BE2C (cell line): ENCODE results near the gene C1orf198.

Source experiments
- DNase-seq: peaks from one replicate; pipeline ENCODE4 v3.0.0-alpha.2; 2020
- H3K27me3 ChIP-seq: fragments of 250-450 bp; sonication (Bioruptor Pico); 2 replicates; pipeline ENCODE4 v1.5.1; 2020; ENCODE audit warnings: mild to moderate bottlenecking
- H3K36me3 ChIP-seq: fragments of 250-450 bp; sonication (Bioruptor Pico); 2 replicates; pipeline ENCODE4 v1.5.1; 2020; ENCODE audit warnings: mild to moderate bottlenecking
- H3K4me1 ChIP-seq: fragments of 250-450 bp; sonication (Bioruptor Pico); 2 replicates; pipeline ENCODE4 v1.5.1; 2020
- H3K4me3 ChIP-seq: 2 replicates; pipeline ENCODE4 v1.5.1; 2011; ENCODE audit warnings: low read depth, low read length
- H3K9me3 ChIP-seq: fragments of 250-450 bp; sonication (Bioruptor Pico); 2 replicates; pipeline ENCODE4 v1.5.1; 2020
- CTCF ChIP-seq: IDR thresholded peaks from 2 replicates; pipeline ENCODE4 v1.5.1; 2012; ENCODE audit warnings: mild to moderate bottlenecking, low read depth, low read length

The C1orf198 gene

GRCh38 chr1:230896779-230897178 is 28.5 kb upstream of the C1orf198 start:
- Histone ChIP-seq H3K4me3 (no peak overlapping the region), H3K9me3 (no peaks in the 10 kb centered on the region), H3K4me1 (no peaks in the 10 kb centered on the region), H3K36me3 (no peaks in the 10 kb centered on the region), H3K27me3 (no peaks in the 10 kb centered on the region)
- TF ChIP-seq CTCF = no peak
- DNase-seq = no peak

GRCh38 chr1:230895452-230895851 is 27.1 kb upstream of the C1orf198 start:
- no peak for TF ChIP-seq CTCF
- H3K36me3 ChIP-seq = no peaks in the 10 kb centered on the region
- no peaks in the 10 kb centered on the region for H3K4me1 ChIP-seq
- H3K27me3 ChIP-seq = no peaks in the 10 kb centered on the region
- no peak for DNase-seq
- no peaks in the 10 kb centered on the region for H3K9me3 ChIP-seq
- no peak overlapping the region for H3K4me3 ChIP-seq

- no peaks in the 10 kb centered on the region for H3K36me3 ChIP-seq
- H3K27me3 ChIP-seq = no peaks in the 10 kb centered on the region
- no peaks in the 10 kb centered on the region for H3K4me1 ChIP-seq
- no peak for DNase-seq
- no peak for TF ChIP-seq CTCF
- H3K9me3 ChIP-seq = no peaks in the 10 kb centered on the region
- no peak overlapping the region for H3K4me3 ChIP-seq
Measured at GRCh38 chr1:230894664-230895063, 26.3 kb upstream of the C1orf198 start.

GRCh38 chr1:230894032-230894431 is 25.7 kb upstream of the C1orf198 start:
- Histone ChIP-seq H3K36me3 (no peaks in the 10 kb centered on the region), H3K4me1 (no peaks in the 10 kb centered on the region), H3K27me3 (no peaks in the 10 kb centered on the region), H3K4me3 (no peak overlapping the region), H3K9me3 (no peaks in the 10 kb centered on the region)
- no peak for DNase-seq
- TF ChIP-seq CTCF = no peak

- Histone ChIP-seq H3K4me1 (no peaks in the 10 kb centered on the region), H3K9me3 (no peaks in the 10 kb centered on the region), H3K4me3 (no peak overlapping the region), H3K36me3 (no peaks in the 10 kb centered on the region), H3K27me3 (no peaks in the 10 kb centered on the region)
- TF ChIP-seq CTCF = no peak
- DNase-seq = no peak
Measured at GRCh38 chr1:230892018-230892491, 23.7 kb upstream of the C1orf198 start.

GRCh38 chr1:230891413-230891812 is 23.1 kb upstream of the C1orf198 start:
- DNase-seq = no peak
- no peak overlapping the region for H3K4me3 ChIP-seq
- no peaks in the 10 kb centered on the region for H3K27me3 ChIP-seq
- TF ChIP-seq CTCF = no peak
- H3K36me3 ChIP-seq = no peaks in the 10 kb centered on the region
- H3K9me3 ChIP-seq = no peaks in the 10 kb centered on the region
- H3K4me1 ChIP-seq = no peaks in the 10 kb centered on the region
